Eye (tissue), 1 donor: ENCODE data around the gene PEX6.
"Not testable (repeated sequence)": the region's sequence is repeated elsewhere in the genome, so short reads cannot be mapped to it uniquely, and the experiment has no call there.

ENCODE experiments used
- DNase-seq: peaks from one replicate; pipeline ENCODE4 v3.0.0-alpha.2; 2015

PEX6 gene

GRCh38 chr6:42998205-42998604, 19.2 kb upstream of the PEX6 start:
- not testable (repeated sequence) for DNase-seq

GRCh38 chr6:42996513-42996912, 17.5 kb upstream of the PEX6 start:
- DNase-seq, result no peak

GRCh38 chr6:42993445-42993844, 14.5 kb upstream of the PEX6 start:
- DNase-seq, result no peak

- no peak for DNase-seq
Observed at GRCh38 chr6:42989923-42990322, 10.9 kb upstream of the PEX6 start.

- no peak for DNase-seq
Observed at GRCh38 chr6:42988486-42989020, 9.6 kb upstream of the PEX6 start.

- no peak for DNase-seq
Observed at GRCh38 chr6:42987533-42988451, 8.8 kb upstream of the PEX6 start.

GRCh38 chr6:42984924-42985475, 6.0 kb upstream of the PEX6 start:
- DNase-seq, result peak; percentile 62

- DNase-seq, result peak; percentile 99
Observed at GRCh38 chr6:42984001-42984923, 5.3 kb upstream of the PEX6 start, which contains the start of gene PPP2R5D. TSS of gene PPP2R5D (plus strand) at chr6:42984570. CDS start at chr6:42984678, 108 bp downstream.

- DNase-seq, result no peak
Observed at GRCh38 chr6:42981836-42982235, 2.9 kb upstream of the PEX6 start.

- DNase-seq, result no peak
Observed at GRCh38 chr6:42979523-42980177, 669 bp upstream of the PEX6 start.

GRCh38 chr6:42978487-42978838, 518 bp downstream of the PEX6 start:
- DNase-seq, result no peak

- DNase-seq, result peak; percentile 21
Observed at GRCh38 chr6:42974919-42975505, 4.0 kb downstream of the PEX6 start.

- no peak for DNase-seq
Observed at GRCh38 chr6:42973926-42974325, 5.1 kb downstream of the PEX6 start.

- DNase-seq, result no peak
Observed at GRCh38 chr6:42971746-42972327, 7.1 kb downstream of the PEX6 start.

- no peak for DNase-seq
Observed at GRCh38 chr6:42970871-42971612, 7.9 kb downstream of the PEX6 start.

GRCh38 chr6:42969934-42970333, 9.0 kb downstream of the PEX6 start:
- DNase-seq, result no peak

- DNase-seq, result no peak
Observed at GRCh38 chr6:42969431-42969830, 9.6 kb downstream of the PEX6 start.

GRCh38 chr6:42968783-42969182, 10.2 kb downstream of the PEX6 start:
- DNase-seq, result no peak

GRCh38 chr6:42968126-42968701, 10.8 kb downstream of the PEX6 start:
- DNase-seq, result no peak

GRCh38 chr6:42967228-42967627, 11.8 kb downstream of the PEX6 start:
- no peak for DNase-seq

- no peak for DNase-seq
Observed at GRCh38 chr6:42966571-42966970, 12.4 kb downstream of the PEX6 start.
